ENCODE measurements around the gene DNAJB2.

DNA sequence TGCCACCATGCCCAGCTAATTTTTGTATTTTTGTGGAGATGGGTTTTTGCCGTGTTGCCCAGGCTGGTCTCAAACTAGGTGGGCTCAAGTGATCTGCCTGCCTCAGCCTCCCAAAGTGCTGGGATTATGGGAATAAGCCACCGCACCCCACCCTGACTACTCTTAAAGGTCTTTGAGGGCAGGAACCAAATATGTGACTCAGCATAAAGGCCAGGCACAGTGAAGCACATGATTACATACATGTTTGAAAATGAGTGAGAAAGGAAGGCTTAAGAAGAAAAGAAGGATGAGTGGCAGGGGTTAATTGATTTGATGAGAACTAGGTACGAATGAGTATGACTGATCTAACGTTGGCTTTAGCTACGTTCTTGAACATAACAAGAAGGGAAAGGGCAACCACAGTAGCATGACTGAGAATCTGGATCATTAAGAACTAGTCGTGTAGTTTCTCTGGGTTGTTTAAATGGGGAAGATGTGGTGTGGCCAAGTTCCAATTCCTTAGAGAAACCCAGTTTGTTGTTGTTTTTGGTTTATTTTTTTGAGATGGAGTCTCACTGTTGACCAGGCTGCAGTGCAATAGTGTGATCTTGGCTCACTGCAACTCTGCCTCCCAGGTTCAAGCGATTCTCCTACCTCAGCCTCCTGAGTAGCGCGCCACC is 46.6 kb downstream of the DNAJB2 start:
- TF ChIP-seq CTCF (IDR thresholded peaks at IDR 0.05; ENCODE audit: low read depth, low read length) (no peak), EZH2phosphoT487 (IDR thresholded peaks at IDR 0.05; ENCODE audit: low read depth) (no peak)

Measured in OCI-LY3 (cell line).